H1 (cell line): ENCODE measurements around the gene ZNF629. TPM values are rescaled to one million over a fixed set of nuclear protein-coding genes. Genes with fewer than 3 reads are reported as not detected.
A peak's percentile ranks its signal among the peaks of the same experiment; 100 is the strongest.

Source experiments
- CBX5 ChIP-seq: fragments of 300-800, 300-1000 bp; sonication (generic); IDR thresholded peaks from 2 replicates; pipeline ENCODE4 v1.7.1; 2016; ENCODE audit warnings: antibody characterized with exemption, low read length, low read depth
- CBX8 ChIP-seq: fragments of 300-800, 300-1000 bp; sonication (generic); IDR thresholded peaks from 2 replicates; pipeline ENCODE4 v1.7.1; 2016; ENCODE audit warnings: low read depth, low read length, borderline replicate concordance
- CTBP2 ChIP-seq: IDR thresholded peaks from 2 replicates; pipeline ENCODE4 v1.7.0; 2011; ENCODE audit warnings: borderline replicate concordance, mild to moderate bottlenecking, moderate library complexity, mixed read lengths, low read length; ENCODE audit not compliant: insufficient read depth, insufficient read length
- FOSL1 ChIP-seq: IDR thresholded peaks from 2 replicates; pipeline ENCODE4 v1.6.1; 2011; ENCODE audit warnings: mild to moderate bottlenecking, low read depth, low read length, moderate library complexity; ENCODE audit not compliant: insufficient read depth
- GABPA ChIP-seq: IDR thresholded peaks from 2 replicates; pipeline ENCODE4 v1.6.1; 2011; ENCODE audit warnings: mild to moderate bottlenecking, low read length, moderate library complexity, borderline replicate concordance; ENCODE audit not compliant: insufficient read depth
- GTF2F1 ChIP-seq: IDR thresholded peaks from 2 replicates; pipeline ENCODE4 v1.6.1; 2012; ENCODE audit warnings: low read depth, low read length, improper control_type of control experiment, borderline replicate concordance
- JUND ChIP-seq: IDR thresholded peaks from 2 replicates; pipeline ENCODE4 v1.6.1; 2011; ENCODE audit warnings: mild to moderate bottlenecking, improper control_type of control experiment, low read length
- KDM5A ChIP-seq: fragments of 200-600 bp; IDR thresholded peaks from 2 replicates; pipeline ENCODE4 v1.7.1; 2012; ENCODE audit warnings: mild to moderate bottlenecking, low read length, inconsistent platforms, mixed read lengths
- PHF8 ChIP-seq: fragments of 200-600 bp; sonication (generic); conservative IDR thresholded peaks from 2 replicates; pipeline ENCODE4 v1.7.1; 2012; ENCODE audit warnings: low read depth, mild to moderate bottlenecking, inconsistent platforms, low read length, moderate library complexity
- RXRA ChIP-seq: IDR thresholded peaks from 2 replicates; pipeline ENCODE4 v1.6.1; 2011; ENCODE audit warnings: low read depth, mild to moderate bottlenecking, low read length, moderate library complexity; ENCODE audit not compliant: insufficient read depth
- SIRT6 ChIP-seq: IDR thresholded peaks from one replicate; pipeline ENCODE4 v1.7.1; 2012; ENCODE audit warnings: low read length, inconsistent platforms
- SIX5 ChIP-seq: IDR thresholded peaks from 2 replicates; pipeline ENCODE4 v1.6.1; 2011; ENCODE audit warnings: mild to moderate bottlenecking, low read depth, low read length
- SP1 ChIP-seq: IDR thresholded peaks from 2 replicates; pipeline ENCODE4 v1.6.1; 2011; ENCODE audit warnings: low read depth, low read length
- SP4 ChIP-seq: IDR thresholded peaks from 2 replicates; pipeline ENCODE4 v1.6.1; 2012; ENCODE audit warnings: low read length, inconsistent platforms
- TAF1 ChIP-seq: IDR thresholded peaks from 2 replicates; pipeline ENCODE4 v1.6.1; 2011; ENCODE audit warnings: mild to moderate bottlenecking, low read depth, low read length
- TAF7 ChIP-seq: optimal IDR thresholded peaks from 2 replicates; pipeline ENCODE3; 2011; ENCODE audit warnings: low read depth, mild to moderate bottlenecking, inconsistent platforms, low read length, moderate library complexity, borderline replicate concordance
- TCF12 ChIP-seq: IDR thresholded peaks from 2 replicates; pipeline ENCODE4 v1.6.1; 2011; ENCODE audit warnings: low read depth, mild to moderate bottlenecking, low read length
- TEAD4 ChIP-seq: IDR thresholded peaks from 2 replicates; pipeline ENCODE4 v1.6.1; 2012; ENCODE audit warnings: low read depth, low read length, inconsistent platforms, mixed read lengths
- YY1 ChIP-seq: IDR thresholded peaks from 2 replicates; pipeline ENCODE4 v1.6.1; 2011; ENCODE audit warnings: low read depth, mild to moderate bottlenecking, low read length
- ZNF274 ChIP-seq: IDR thresholded peaks from 2 replicates; pipeline ENCODE4 v1.7.0; 2012; ENCODE audit warnings: low read length, borderline replicate concordance; ENCODE audit errors: extremely low read depth
- polyA plus RNA-seq, 7 experiments: library from polyadenylated mRNA; depleted of rRNA in 3 of 7; stranded (reverse) in 5 of 7; unstranded in 2 of 7; fragments of >200 nt in 5 of 7; fragments of 200-250 nt in 2 of 7; gene quantifications; 1 replicate in 5 of 7; 2 replicates in 1 of 7; 4 replicates in 1 of 7; pipeline versions ENCODE4 v1.2.1 to v1.2.3, GENCODE V29; 2011 to 2013; ENCODE audit warnings: missing spikeins in 2 of 7, mixed read lengths in 2 of 7
- total RNA-seq: library from RNA; stranded (reverse); fragmentation: NEBNext Ultra II Directional; extraction: Animal tissue kit (Norgen Biotek cat#: 25700); gene quantifications from 2 replicates; pipeline ENCODE4 v1.2.1, GENCODE V29; 2021
- TF ChIP-seq, protein P1 (sequence below): IDR thresholded peaks from 2 replicates; pipeline ENCODE4 v1.6.1; 2012; ENCODE audit warnings: inconsistent platforms
- TF ChIP-seq, protein P2 (sequence below), 3 experiments: IDR thresholded peaks; 1 replicate in 2 of 3; 2 replicates in 1 of 3; pipeline versions ENCODE4 v1.5.1 to v1.6.1; 2011; ENCODE audit warnings: low read length in 3 of 3, mild to moderate bottlenecking in 3 of 3, inconsistent platforms in 2 of 3, low read depth in 1 of 3, moderate library complexity in 1 of 3; ENCODE audit not compliant: insufficient read depth in 1 of 3; ENCODE audit errors: control extremely low read depth in 1 of 3

Gene ZNF629
- total and polyA plus RNA-seq, 2 of the 8 experiments (the other 6 are each of a cell fraction or from before 2014, with no cell fraction given): 11.0 to 19.5 TPM

- TF ChIP-seq CBX8 (no peak), CTBP2 (no peak), SIX5 (no peak), RXRA (no peak), YY1 (peak; percentile 97), KDM5A (peak; percentile 91), TCF12 (no peak), SIRT6 (no peak), ZNF274 (no peak), TAF1 (peak; percentile 90), JUND (no peak), SP4 (no peak), SP1 (0 out of 2 replicates have a peak, but pooled peaks have one; percentile 49), PHF8 (peak; percentile 93), TEAD4 (no peak), TAF7 (peak; percentile 66), GABPA (no peak), FOSL1 (no peak), GTF2F1 (no peak), CBX5 (no peak)
- TF ChIP-seq, protein P1, sequence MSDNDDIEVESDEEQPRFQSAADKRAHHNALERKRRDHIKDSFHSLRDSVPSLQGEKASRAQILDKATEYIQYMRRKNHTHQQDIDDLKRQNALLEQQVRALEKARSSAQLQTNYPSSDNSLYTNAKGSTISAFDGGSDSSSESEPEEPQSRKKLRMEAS: no peak; the same call in 1 of the 2 replicates
- TF ChIP-seq, protein P2, sequence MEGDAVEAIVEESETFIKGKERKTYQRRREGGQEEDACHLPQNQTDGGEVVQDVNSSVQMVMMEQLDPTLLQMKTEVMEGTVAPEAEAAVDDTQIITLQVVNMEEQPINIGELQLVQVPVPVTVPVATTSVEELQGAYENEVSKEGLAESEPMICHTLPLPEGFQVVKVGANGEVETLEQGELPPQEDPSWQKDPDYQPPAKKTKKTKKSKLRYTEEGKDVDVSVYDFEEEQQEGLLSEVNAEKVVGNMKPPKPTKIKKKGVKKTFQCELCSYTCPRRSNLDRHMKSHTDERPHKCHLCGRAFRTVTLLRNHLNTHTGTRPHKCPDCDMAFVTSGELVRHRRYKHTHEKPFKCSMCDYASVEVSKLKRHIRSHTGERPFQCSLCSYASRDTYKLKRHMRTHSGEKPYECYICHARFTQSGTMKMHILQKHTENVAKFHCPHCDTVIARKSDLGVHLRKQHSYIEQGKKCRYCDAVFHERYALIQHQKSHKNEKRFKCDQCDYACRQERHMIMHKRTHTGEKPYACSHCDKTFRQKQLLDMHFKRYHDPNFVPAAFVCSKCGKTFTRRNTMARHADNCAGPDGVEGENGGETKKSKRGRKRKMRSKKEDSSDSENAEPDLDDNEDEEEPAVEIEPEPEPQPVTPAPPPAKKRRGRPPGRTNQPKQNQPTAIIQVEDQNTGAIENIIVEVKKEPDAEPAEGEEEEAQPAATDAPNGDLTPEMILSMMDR (IDR thresholded peaks at IDR 0.05; ENCODE audit: control extremely low read depth in 1 of 3, insufficient read depth in 1 of 3, low read depth in 1 of 3, low read length in 3 of 3): no peak
These were observed 24.8 kb downstream of the ZNF629 start, which contains the start of the genes CFAP119 and RNF40 (continued) for GRCh38 chr16:30761928-30762902.
